ENCODE results near the gene ZNF791. TPM values are rescaled to one million over a fixed set of nuclear protein-coding genes. Genes with fewer than 3 reads are reported as not detected.
"Not testable (repeated sequence)": the region's sequence is repeated elsewhere in the genome, so short reads cannot be mapped to it uniquely, and the experiment has no call there.

ZNF791 gene
- total RNA-seq (10 to 100 TPM; 19.4 to 20.8 TPM), polyA plus RNA-seq (ENCODE audit: insufficient read length in 2 of 2) (10 to 100 TPM; 17.4 to 17.5 TPM)
- long read RNA-seq, donor 1, full-length matches to known transcripts, result 6 of 958 reads
- long read RNA-seq, donor 1, partial matches to known transcripts, result 952 of 958 reads
- long read RNA-seq, donor 1, other reads (novel, unspliced or antisense), result 0 of 958 reads
- long read RNA-seq, donor 2, result 0 reads
- long read RNA-seq, donor 3, full-length matches to known transcripts, result 2 of 2 reads
- long read RNA-seq, donor 3, partial matches to known transcripts, result 0 of 2 reads
- long read RNA-seq, donor 3, other reads (novel, unspliced or antisense), result 0 of 2 reads
- long read RNA-seq, donor 4, full-length matches to known transcripts, result 4 of 897 reads
- long read RNA-seq, donor 4, partial matches to known transcripts, result 888 of 897 reads
- long read RNA-seq, donor 4, other reads (novel, unspliced or antisense), result 5 of 897 reads

DNA sequence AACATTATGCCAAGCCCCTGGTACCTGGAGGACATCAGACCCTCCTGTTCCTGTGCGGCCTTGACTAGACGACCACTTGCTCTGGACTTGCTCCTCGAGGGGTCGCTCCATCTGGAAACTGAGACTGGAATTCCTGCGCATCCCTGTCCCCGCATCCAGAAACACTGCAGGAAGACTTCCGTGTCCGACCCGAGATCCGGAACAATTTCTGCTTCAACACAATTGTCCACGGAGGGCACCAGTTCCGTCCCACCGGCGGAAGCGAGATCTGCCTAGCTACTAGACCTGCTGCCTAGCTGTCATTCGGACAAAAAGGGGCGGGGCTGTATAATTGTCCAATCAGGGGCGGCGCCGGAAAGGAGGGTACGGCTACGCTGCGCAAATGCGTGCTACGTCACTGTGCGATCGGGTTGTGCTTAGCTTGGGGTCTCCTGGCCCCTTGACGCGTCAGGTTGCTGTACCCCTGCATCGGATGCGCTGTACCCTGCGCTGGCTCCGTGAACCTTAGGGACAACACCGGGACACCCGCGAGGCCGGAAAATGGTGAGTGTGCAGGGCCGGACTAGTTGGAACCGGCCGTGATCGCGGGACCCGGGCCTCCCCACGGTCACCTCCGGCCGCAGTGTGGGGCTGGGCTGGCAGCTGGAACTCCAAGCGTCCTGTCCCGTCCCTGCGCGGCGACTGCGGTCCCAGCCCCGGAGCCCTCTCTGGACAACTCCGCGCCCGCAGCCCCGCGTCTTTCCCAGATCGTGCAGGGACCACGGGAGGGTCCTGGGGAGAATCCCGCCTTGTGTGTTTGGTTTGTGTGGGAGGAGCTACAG lies at the start of gene ZNF791, which contains the start of gene ZNF490:
ZNF791 (plus strand) TSS at position 381 of the 821 bp plus-strand sequence; CDS start at position 541, 160 bp downstream.
ZNF490 (minus strand) TSS at position 274 of the 821 bp plus-strand sequence; CDS start at position 141, 133 bp downstream.
- Histone ChIP-seq H3K27ac (ENCODE audit: low read depth, low read length) (peak within 1 kb of the TSS; percentile 99), H3K9me3 (ENCODE audit: control insufficient read depth, insufficient read depth, low read length) (no peaks in the 10 kb centered on the region), H3K27me3 (ENCODE audit: control insufficient read depth, insufficient read depth, low read length) (no peaks in the 10 kb centered on the region), H3K36me3 (ENCODE audit: control insufficient read depth, insufficient read depth, low read length) (peaks cover 28% of the 10 kb centered on the region), H3K4me1 (ENCODE audit: control insufficient read depth, insufficient read depth, low read length) (peaks cover 5% of the 10 kb centered on the region), H3K4me3 (ENCODE audit: low read depth, low read length) (peak within 1 kb of the TSS; percentile 99)
- WGBS (ENCODE audit: insufficient coverage), result 0% methylated on average over 58 of the region's 61 CpGs
- DNase-seq (ENCODE audit: low read depth in 4 of 6, low spot score in 6 of 6), result peak; percentile 94 to 100 (median 98)

- Histone ChIP-seq H3K9me3 (ENCODE audit: control insufficient read depth, insufficient read depth, low read length) (no peaks in the 10 kb centered on the region), H3K27ac (ENCODE audit: low read depth, low read length) (no peak overlapping the region)
These were observed 46.6 kb upstream of the ZNF791 start for GRCh38 chr19:12564016-12564664.

DNA sequence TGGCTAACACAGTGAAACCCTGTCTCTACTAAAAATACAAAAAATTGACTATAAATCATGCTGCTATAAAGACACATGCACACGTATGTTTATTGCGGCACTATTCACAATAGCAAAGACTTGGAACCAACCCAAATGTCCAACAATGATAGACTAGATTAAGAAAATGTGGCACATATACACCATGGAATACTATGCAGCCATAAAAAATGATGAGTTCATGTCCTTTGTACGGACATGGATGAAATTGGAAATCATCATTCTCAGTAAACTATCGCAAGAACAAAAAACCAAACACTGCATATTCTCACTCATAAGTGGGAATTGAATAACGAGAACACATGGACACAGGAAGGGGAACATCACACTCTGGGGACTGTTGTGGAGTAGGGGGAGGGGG lies 44.3 kb upstream of the ZNF791 start:
- no CpG with 5 or more reads among the region's 5 CpGs for WGBS (ENCODE audit: insufficient coverage)
- H3K36me3 ChIP-seq (ENCODE audit: control insufficient read depth, insufficient read depth, low read length); H3K9me3 ChIP-seq (ENCODE audit: control insufficient read depth, insufficient read depth, low read length): not testable (repeated sequence)

More at GRCh38 chr19:12564016-12564664, 46.6 kb upstream of the ZNF791 start:
- 11% methylated on average over 16 of the region's 19 CpGs for WGBS (ENCODE audit: insufficient coverage)
- peak; percentile 29 to 93 (median 64) for DNase-seq (ENCODE audit: low read depth in 4 of 6, low spot score in 6 of 6)
- Histone ChIP-seq H3K27me3 (ENCODE audit: control insufficient read depth, insufficient read depth, low read length) (no peaks in the 10 kb centered on the region), H3K4me3 (ENCODE audit: low read depth, low read length) (no peak overlapping the region), H3K4me1 (ENCODE audit: control insufficient read depth, insufficient read depth, low read length) (peaks cover 6% of the 10 kb centered on the region), H3K36me3 (ENCODE audit: control insufficient read depth, insufficient read depth, low read length) (no peaks in the 10 kb centered on the region)

DNA sequence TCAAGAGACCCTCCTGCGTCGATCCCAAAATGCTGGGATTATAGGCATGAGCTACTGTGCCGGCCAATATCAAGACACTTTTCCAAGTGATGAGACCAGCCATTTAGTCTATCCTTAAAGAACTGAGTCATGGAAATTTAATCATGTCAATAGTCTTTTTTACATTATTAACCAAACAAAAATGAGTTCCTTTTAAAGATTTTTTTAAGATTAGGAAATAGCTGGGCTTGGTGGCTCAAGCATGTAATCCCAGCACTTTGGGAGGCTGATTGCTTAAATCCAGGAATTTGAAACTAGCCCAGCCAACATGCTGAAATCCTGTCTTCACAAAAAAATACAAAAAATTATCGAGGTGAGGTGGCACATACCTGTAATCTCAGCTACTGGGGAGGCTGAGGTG lies 42.8 kb upstream of the ZNF791 start:
- Histone ChIP-seq H3K27me3 (ENCODE audit: control insufficient read depth, insufficient read depth, low read length) (no peaks in the 10 kb centered on the region), H3K4me1 (ENCODE audit: control insufficient read depth, insufficient read depth, low read length) (peaks cover 6% of the 10 kb centered on the region), H3K9me3 (ENCODE audit: control insufficient read depth, insufficient read depth, low read length) (no peaks in the 10 kb centered on the region), H3K4me3 (ENCODE audit: low read depth, low read length) (no peak overlapping the region), H3K36me3 (ENCODE audit: control insufficient read depth, insufficient read depth, low read length) (no peaks in the 10 kb centered on the region), H3K27ac (ENCODE audit: low read depth, low read length) (no peak overlapping the region)
- DNase-seq (ENCODE audit: low read depth in 4 of 6, low spot score in 6 of 6), result no peak
- WGBS (ENCODE audit: insufficient coverage), result 83% methylated on average over 2 of the region's 4 CpGs

More for the DNA sequence above, 44.3 kb upstream of the ZNF791 start:
- not testable (repeated sequence) for DNase-seq (ENCODE audit: low read depth in 4 of 6, low spot score in 6 of 6); H3K4me3 ChIP-seq (ENCODE audit: low read depth, low read length); H3K4me1 ChIP-seq (ENCODE audit: control insufficient read depth, insufficient read depth, low read length); H3K27me3 ChIP-seq (ENCODE audit: control insufficient read depth, insufficient read depth, low read length); H3K27ac ChIP-seq (ENCODE audit: low read depth, low read length)

DNA sequence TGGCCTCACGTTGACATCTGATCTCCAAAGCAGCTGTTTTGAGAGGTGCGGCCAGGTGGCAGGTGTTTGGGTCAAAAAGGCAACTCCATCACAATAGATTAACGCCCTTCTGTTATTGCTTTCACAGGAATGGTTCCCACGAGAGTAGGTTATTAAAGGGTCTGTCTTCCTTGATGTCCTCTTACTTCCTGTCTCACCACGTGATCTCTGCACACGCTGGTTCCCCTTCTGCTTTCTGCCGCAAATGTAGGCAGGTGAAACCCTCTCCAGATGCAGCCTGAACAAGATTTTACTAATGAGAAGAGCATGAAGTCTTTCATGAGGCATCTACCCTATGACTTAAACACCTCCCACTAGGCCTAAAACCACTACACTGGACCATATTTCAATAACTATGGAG lies 36.7 kb upstream of the ZNF791 start:
- no peaks in the 10 kb centered on the region for H3K27me3 ChIP-seq (ENCODE audit: control insufficient read depth, insufficient read depth, low read length)
- H3K27ac ChIP-seq (ENCODE audit: low read depth, low read length), result no peak overlapping the region
- DNase-seq (ENCODE audit: low read depth in 4 of 6, low spot score in 6 of 6), result peak in 1 of 6 donors; percentile 8
- peaks cover 23% of the 10 kb centered on the region for H3K36me3 ChIP-seq (ENCODE audit: control insufficient read depth, insufficient read depth, low read length)
- no peaks in the 10 kb centered on the region for H3K9me3 ChIP-seq (ENCODE audit: control insufficient read depth, insufficient read depth, low read length)
- no peaks in the 10 kb centered on the region for H3K4me1 ChIP-seq (ENCODE audit: control insufficient read depth, insufficient read depth, low read length)
- 67% methylated on average over 1 of the region's 7 CpGs for WGBS (ENCODE audit: insufficient coverage)
- H3K4me3 ChIP-seq (ENCODE audit: low read depth, low read length), result no peak overlapping the region

GRCh38 chr19:12578641-12579040 lies 32.1 kb upstream of the ZNF791 start:
- no peak for DNase-seq (ENCODE audit: low read depth in 4 of 6, low spot score in 6 of 6)
- H3K36me3 ChIP-seq (ENCODE audit: control insufficient read depth, insufficient read depth, low read length), result peaks cover 50% of the 10 kb centered on the region
- no peaks in the 10 kb centered on the region for H3K4me1 ChIP-seq (ENCODE audit: control insufficient read depth, insufficient read depth, low read length)

DNA sequence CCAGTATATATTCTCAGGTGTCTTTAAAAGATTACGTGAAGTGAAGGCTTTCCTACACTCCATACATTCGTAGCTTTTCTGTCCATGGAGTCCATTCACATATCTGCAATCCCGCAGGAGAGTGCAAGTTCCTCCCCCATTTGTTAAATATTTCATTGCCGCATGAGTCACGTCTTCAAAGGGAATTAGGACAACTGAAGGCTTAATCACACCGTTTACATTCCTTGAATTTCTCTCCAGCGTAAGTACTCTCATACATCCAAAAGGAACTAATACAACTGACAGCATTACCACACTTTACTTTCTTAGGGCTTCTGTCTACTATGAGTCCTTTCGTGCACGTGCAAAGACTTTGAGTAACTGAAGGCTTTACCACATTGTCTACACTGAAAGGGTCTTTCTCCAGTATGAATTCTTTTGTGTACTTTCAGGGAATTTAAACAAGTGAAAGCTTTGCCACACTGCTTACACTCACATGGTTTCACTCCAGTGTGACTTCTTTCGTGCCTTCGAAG lies 30.5 kb upstream of the ZNF791 start:
- 94% methylated on average over 6 of the region's 11 CpGs for WGBS (ENCODE audit: insufficient coverage)
- Histone ChIP-seq H3K27ac (ENCODE audit: low read depth, low read length) (no peak overlapping the region), H3K9me3 (ENCODE audit: control insufficient read depth, insufficient read depth, low read length) (no peaks in the 10 kb centered on the region), H3K4me3 (ENCODE audit: low read depth, low read length) (no peak overlapping the region), H3K36me3 (ENCODE audit: control insufficient read depth, insufficient read depth, low read length) (peaks cover 47% of the 10 kb centered on the region), H3K27me3 (ENCODE audit: control insufficient read depth, insufficient read depth, low read length) (no peaks in the 10 kb centered on the region), H3K4me1 (ENCODE audit: control insufficient read depth, insufficient read depth, low read length) (no peaks in the 10 kb centered on the region)
- no peak for DNase-seq (ENCODE audit: low read depth in 4 of 6, low spot score in 6 of 6)

More at GRCh38 chr19:12578641-12579040, 32.1 kb upstream of the ZNF791 start:
- 94% methylated on average over 7 of the region's 10 CpGs for WGBS (ENCODE audit: insufficient coverage)
- Histone ChIP-seq H3K9me3 (ENCODE audit: control insufficient read depth, insufficient read depth, low read length) (no peaks in the 10 kb centered on the region), H3K27me3 (ENCODE audit: control insufficient read depth, insufficient read depth, low read length) (no peaks in the 10 kb centered on the region), H3K27ac (ENCODE audit: low read depth, low read length) (no peak overlapping the region), H3K4me3 (ENCODE audit: low read depth, low read length) (no peak overlapping the region)

- Histone ChIP-seq H3K27ac (ENCODE audit: low read depth, low read length) (no peak overlapping the region), H3K27me3 (ENCODE audit: control insufficient read depth, insufficient read depth, low read length) (no peaks in the 10 kb centered on the region), H3K9me3 (ENCODE audit: control insufficient read depth, insufficient read depth, low read length) (no peaks in the 10 kb centered on the region), H3K4me1 (ENCODE audit: control insufficient read depth, insufficient read depth, low read length) (no peaks in the 10 kb centered on the region), H3K36me3 (ENCODE audit: control insufficient read depth, insufficient read depth, low read length) (peaks cover 46% of the 10 kb centered on the region), H3K4me3 (ENCODE audit: low read depth, low read length) (no peak overlapping the region)
- DNase-seq (ENCODE audit: low read depth in 4 of 6, low spot score in 6 of 6), result no peak
- no CpG with 5 or more reads among the region's 9 CpGs for WGBS (ENCODE audit: insufficient coverage)
These were observed 29.6 kb upstream of the ZNF791 start for GRCh38 chr19:12581100-12581499.

DNA sequence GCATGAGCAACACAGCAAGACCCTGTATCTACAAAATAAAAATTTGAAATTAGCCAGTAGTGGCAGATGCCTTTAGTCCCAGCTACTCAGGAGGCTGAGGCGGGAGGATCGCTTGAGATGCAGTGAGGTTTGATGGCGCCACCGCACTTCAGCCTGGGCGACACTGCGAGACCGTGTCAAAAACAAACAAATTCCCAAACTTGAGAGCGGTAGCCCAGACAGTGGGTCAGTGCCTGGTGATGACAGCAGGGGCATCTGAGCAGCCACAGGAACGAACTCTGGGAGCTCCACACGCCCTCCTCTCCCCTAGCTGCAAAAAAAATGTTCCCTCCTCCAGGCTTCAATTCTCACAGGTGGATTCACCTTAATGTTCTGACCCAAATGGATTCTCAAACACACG lies 14.2 kb upstream of the ZNF791 start:
- 59% methylated on average over 11 of the region's 11 CpGs for WGBS (ENCODE audit: insufficient coverage)
- H3K27ac ChIP-seq (ENCODE audit: low read depth, low read length), result no peak overlapping the region

More for the DNA sequence above, 14.2 kb upstream of the ZNF791 start:
- H3K9me3 ChIP-seq (ENCODE audit: control insufficient read depth, insufficient read depth, low read length), result no peaks in the 10 kb centered on the region
- H3K27me3 ChIP-seq (ENCODE audit: control insufficient read depth, insufficient read depth, low read length), result no peaks in the 10 kb centered on the region
- no peak overlapping the region for H3K4me3 ChIP-seq (ENCODE audit: low read depth, low read length)
- H3K36me3 ChIP-seq (ENCODE audit: control insufficient read depth, insufficient read depth, low read length), result peaks cover 19% of the 10 kb centered on the region
- H3K4me1 ChIP-seq (ENCODE audit: control insufficient read depth, insufficient read depth, low read length), result peaks cover 9% of the 10 kb centered on the region
- DNase-seq (ENCODE audit: low read depth in 4 of 6, low spot score in 6 of 6), result no peak
